ENCODE measurements around the gene SEZ6L.

DNA sequence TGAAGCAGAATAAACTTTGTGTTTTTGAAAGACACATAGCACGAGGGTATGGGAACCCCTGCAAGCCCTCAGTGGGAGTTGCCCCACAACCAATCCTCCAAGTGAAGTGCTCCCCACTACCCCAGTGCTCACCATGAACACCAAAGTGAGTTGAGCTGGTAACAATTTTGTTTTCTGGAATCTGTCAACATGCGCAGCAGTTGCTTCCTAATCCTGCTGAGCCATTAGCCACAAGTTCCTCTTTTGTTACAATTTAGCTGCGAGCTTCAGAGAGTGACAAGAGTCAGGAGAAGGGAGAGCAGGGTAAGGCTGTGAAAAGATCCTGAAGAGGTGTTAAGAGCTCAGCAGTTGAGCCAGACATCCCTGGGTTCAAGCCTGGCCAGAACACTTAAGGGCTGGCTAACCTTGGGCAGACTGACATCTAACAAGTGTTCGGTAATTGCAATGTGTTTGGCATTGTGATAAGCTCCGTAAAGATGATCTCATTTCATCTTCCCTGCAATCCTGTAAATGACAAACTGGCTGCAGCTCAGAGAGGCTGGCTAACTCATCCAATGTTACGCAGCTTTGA lies 235.7 kb downstream of the SEZ6L start:
- no peak for TF ChIP-seq POLR2A (IDR thresholded peaks at IDR 0.05)
- TF ChIP-seq, protein P1, sequence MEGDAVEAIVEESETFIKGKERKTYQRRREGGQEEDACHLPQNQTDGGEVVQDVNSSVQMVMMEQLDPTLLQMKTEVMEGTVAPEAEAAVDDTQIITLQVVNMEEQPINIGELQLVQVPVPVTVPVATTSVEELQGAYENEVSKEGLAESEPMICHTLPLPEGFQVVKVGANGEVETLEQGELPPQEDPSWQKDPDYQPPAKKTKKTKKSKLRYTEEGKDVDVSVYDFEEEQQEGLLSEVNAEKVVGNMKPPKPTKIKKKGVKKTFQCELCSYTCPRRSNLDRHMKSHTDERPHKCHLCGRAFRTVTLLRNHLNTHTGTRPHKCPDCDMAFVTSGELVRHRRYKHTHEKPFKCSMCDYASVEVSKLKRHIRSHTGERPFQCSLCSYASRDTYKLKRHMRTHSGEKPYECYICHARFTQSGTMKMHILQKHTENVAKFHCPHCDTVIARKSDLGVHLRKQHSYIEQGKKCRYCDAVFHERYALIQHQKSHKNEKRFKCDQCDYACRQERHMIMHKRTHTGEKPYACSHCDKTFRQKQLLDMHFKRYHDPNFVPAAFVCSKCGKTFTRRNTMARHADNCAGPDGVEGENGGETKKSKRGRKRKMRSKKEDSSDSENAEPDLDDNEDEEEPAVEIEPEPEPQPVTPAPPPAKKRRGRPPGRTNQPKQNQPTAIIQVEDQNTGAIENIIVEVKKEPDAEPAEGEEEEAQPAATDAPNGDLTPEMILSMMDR (IDR thresholded peaks at IDR 0.05), result no peak
